ENCODE measurements around the gene DNMT3A.

DNMT3A gene

GRCh38 chr2:25197336-25198208 is 144.2 kb downstream of the DNMT3A start:
- DNase-seq: no peak

DNA sequence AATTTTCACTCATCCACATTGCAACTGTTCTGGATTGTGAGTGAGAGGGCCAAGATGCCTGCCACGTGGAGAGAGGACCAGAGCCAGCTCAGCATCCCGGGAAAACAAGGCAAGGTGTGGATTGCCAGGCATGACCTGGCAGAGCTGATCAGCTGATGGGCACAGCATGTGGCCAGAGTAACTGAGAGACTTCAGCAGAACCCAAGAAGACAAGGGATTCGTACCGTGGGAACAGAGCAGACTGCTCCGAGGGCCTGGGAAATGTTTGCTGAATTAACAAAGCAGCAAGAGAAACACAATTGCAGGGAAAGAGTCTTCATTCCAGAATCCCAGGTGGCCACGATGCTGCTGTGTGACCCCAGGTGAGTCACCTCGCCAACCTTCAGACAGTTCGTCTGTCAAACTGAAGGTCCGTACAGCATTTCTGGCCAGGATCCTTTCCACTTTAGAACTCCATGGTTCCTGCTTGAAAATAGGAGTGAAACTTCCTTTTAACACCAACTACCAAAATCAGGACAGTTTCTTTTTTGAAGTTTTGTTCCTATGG is 147.1 kb downstream of the DNMT3A start:
- no peak for DNase-seq

GRCh38 chr2:25190536-25190935 is 151.2 kb downstream of the DNMT3A start:
- no peak for DNase-seq

GRCh38 chr2:25188405-25188804 is 153.3 kb downstream of the DNMT3A start:
- DNase-seq: no peak

GRCh38 chr2:25187729-25188350 is 153.9 kb downstream of the DNMT3A start:
- DNase-seq: no peak

DNA sequence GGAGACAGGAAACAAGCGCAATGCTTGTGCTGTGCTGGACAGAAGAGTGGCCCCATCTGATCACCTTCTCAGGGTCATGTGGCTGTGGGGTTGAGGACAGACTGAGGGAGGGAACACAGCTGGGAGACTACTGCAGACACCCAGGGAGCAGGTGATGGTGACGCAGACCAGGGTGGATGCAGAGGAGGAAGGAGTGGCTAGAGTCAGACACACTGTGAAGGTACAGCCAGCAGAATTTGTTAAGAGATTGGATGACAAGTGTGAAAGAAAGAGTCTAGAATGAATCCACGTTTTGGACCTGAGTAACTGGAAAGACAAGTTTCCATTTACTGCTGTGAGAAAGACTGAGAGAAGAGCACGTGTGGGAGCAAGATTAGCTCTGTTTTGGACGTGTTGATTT is 157.5 kb downstream of the DNMT3A start:
- no peak for DNase-seq

- no peak for DNase-seq
These were observed 162.7 kb downstream of the DNMT3A start for GRCh38 chr2:25178976-25179375.
